ES-I3 (cell line): ENCODE results near the gene SCN2B.
"Not testable (repeated sequence)": the region's sequence is repeated elsewhere in the genome, so short reads cannot be mapped to it uniquely, and the experiment has no call there.

ENCODE experiments used
- H3K36me3 ChIP-seq: 2 replicates; pipeline ENCODE4 v1.6.1; 2013; ENCODE audit warnings: mild to moderate bottlenecking, low read length, control low read depth, moderate library complexity; ENCODE audit not compliant: insufficient read depth
- H3K4me1 ChIP-seq: 2 replicates; pipeline ENCODE4 v1.6.1; 2013; ENCODE audit warnings: mild to moderate bottlenecking, control low read depth, low read length; ENCODE audit not compliant: insufficient read depth
- H3K9ac ChIP-seq: 2 replicates; pipeline ENCODE4 v1.6.1; 2013; ENCODE audit warnings: low read depth, mild to moderate bottlenecking, low read length, moderate library complexity
- H3K9me3 ChIP-seq: 2 replicates; pipeline ENCODE4 v1.6.1; 2013; ENCODE audit warnings: mild to moderate bottlenecking, low read length, moderate library complexity; ENCODE audit not compliant: control insufficient read depth, insufficient read depth

SCN2B gene

DNA sequence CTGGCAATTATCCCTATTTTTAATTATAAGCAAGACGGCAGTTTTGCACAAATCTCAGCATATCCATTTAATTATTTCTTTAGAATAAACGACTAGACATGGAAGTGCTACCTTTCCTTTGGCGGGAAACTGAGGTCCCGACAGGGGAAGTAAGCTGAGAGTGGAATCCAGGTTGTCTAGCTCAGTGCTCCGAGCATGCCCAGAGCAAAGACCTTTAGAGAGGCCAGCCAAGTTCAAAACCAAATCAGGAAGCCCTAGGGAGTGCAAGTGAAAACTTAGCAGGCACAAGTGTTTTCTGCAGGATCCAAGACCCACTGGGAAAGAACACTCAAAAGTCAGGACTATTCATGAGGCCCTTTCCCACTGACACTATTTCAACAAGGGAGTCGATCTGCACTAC is 22.7 kb upstream of the SCN2B start:
- Histone ChIP-seq H3K4me1 (peaks cover 13% of the 10 kb centered on the region), H3K9me3 (no peaks in the 10 kb centered on the region), H3K9ac (no peak overlapping the region), H3K36me3 (no peaks in the 10 kb centered on the region)

DNA sequence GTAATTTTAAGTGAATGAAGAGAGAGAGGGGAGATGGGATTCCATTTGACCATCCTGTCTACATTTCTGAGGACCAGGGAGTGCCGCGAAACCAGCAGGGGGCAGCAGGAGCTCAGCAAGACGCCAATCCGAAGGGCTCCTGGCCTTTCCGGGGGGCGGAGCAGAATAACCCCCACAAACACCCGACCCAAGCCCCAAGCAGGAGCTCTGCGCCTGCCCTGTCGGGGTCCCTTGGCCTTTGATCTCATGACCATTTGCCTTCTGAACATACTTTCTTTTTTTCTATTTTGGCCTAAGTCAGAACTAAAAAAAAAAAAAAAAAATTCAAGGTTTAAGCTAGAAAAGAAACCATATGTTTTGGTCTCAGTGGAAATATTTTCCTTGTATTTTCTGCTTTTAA is 21.9 kb upstream of the SCN2B start:
- H3K4me1 ChIP-seq: peaks cover 13% of the 10 kb centered on the region
- no peaks in the 10 kb centered on the region for H3K9me3 ChIP-seq
- no peaks in the 10 kb centered on the region for H3K36me3 ChIP-seq
- H3K9ac ChIP-seq: no peak overlapping the region

DNA sequence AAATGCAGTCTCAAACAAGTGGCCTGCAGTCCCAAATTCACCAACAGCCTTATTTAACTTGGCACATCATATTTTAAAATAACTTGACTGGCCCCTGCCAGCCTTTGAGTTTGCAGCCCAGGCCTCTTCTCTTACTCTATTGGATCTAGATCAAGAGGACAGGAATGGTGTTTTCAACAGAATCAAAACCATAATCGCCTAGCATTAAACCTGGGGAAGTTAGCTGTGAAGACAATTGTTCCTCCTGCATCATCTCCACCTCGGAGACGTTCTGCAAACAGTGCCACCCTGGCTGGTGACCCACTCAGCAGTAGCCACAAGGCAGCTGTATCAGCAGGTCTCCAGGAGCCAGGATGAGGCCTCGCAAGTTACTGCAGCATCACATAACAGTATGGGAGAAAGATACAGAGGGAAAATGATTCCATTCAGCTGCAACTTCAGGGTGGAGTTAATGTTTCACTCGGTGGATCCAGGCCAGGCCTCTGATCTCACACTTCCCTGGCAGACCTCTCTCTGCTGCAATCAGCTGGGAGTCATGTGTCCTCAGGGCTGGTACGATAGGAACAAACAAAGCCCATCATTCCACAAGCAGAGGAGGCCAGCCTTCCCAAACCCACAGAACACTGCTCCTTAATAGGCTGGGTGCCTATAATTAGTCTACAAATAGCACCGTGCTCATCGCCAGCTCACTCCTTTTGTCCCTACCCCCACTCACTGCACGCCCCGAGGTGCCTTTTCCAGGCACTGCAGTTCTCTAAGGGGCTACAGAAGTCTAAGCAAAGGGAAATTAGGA is 18.6 kb upstream of the SCN2B start:
- Histone ChIP-seq H3K4me1 (peaks cover 13% of the 10 kb centered on the region), H3K9ac (no peak overlapping the region), H3K9me3 (no peaks in the 10 kb centered on the region), H3K36me3 (no peaks in the 10 kb centered on the region)

DNA sequence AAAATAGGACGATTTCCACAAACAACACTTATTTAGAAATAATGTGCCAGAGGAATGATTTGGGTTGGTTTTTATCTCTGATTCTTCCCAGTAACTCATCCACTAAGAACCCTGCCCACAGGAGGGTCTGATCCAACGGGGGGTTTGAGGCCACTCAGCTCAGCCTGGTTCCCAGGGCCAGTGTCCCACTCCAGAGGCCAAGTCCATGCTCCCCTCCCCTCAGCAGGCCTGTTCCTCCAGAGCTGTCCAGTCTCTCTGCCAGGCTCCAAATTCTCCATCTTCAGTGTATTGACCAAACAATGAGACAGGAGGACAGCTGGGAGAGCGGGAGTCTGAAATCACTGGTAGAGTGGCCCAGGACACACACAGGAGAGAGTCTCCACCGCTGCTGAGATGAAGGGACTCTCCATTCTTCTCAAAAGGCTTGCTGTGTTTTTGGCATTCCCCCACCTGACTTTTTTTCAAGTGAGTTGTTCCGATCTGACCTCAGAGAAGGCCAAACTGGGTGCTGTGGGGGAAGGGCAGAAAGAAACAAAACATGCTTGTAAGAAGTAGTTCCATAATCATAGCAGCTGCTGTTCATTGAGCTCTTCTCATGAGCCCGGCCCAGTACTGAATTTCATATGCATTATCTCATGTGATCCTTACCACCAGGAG is 17.6 kb upstream of the SCN2B start:
- no peaks in the 10 kb centered on the region for H3K36me3 ChIP-seq
- H3K9me3 ChIP-seq: no peaks in the 10 kb centered on the region
- peaks cover 13% of the 10 kb centered on the region for H3K4me1 ChIP-seq
- H3K9ac ChIP-seq: no peak overlapping the region

DNA sequence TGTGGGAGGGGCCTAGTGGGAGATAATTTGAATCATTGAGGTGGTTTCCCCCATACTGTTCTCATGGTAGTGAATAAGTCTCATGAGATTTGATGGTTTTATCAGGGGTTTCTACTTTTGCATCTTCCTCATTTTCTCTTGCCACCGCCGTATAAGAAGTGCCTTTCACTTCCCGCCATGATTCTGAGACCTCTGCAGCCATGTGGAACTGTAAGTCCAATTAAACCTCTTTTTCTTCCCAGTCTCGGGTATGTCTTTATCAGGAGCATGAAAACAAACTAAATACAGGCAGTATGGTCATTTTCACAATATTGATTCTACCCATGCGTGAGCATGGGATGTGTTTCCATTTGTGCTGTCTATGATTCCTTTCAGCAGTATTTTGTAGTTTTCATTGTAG is 16.4 kb upstream of the SCN2B start:
- peaks cover 13% of the 10 kb centered on the region for H3K4me1 ChIP-seq
- H3K36me3 ChIP-seq, H3K9ac ChIP-seq, H3K9me3 ChIP-seq: not testable (repeated sequence)

DNA sequence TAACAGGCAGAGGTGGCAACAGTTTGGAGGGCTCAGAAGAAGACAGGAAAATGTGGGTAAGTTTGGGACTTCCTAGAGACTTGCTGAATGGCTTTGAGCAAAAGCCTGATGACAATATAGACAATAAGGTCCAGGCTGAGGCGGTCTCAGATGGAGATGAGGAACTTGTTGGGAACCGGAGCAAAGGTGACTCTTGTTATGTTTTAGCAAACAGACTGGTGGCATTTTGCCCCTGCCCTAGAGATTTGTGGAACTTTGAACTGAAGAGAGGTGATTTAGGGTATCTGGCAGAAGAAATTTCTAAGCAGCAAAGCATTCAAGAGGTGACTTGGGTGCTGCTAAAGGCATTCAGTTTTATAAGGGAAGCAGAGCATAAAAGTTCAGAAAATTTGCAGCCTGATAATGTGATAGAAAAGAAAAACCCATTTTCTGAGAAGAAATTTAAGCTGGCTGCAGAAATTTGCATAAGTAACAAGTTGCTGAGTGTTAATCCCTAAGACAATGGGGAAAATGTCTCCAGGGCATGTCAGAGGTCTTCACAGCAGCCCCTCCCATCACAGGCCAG is 14.6 kb upstream of the SCN2B start:
- H3K9ac ChIP-seq, H3K36me3 ChIP-seq, H3K9me3 ChIP-seq: not testable (repeated sequence)
- H3K4me1 ChIP-seq: peaks cover 13% of the 10 kb centered on the region

DNA sequence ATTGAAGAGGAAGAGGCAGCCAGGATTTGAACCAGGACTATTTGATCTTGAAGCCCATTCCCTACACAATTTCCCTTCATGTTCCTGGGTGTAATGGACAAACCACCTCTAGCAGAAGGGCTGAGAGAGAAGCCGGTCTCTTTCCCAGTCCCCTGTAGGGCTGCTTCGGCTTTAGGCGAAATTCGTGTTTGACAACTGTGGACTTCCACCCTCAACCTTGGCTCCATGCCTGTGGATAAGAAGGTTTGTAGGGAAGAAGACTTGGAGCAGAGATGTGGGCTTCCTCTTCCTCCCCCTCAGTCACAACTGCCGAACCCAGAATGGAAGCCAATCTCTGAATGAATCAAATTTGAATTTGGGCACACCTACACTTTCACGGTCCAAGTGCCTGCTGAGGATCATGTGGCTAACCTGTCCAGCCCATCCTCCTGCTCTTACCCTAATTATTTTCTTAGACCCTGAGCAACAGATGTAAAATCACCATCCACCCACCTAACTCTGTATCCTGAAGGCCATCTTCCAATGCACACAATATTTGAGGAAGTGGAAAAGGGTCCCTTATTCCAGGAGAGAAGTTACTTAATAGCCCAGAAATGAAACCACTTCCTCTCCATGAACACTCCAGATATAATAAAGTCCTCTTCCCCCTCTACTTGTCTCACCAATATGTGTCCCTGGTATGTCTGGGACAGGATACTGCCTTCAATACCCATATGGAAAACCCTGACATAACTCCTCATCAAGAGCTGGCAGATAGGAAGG is 10.1 kb upstream of the SCN2B start:
- Histone ChIP-seq H3K36me3 (no peaks in the 10 kb centered on the region), H3K9me3 (no peaks in the 10 kb centered on the region), H3K9ac (no peak overlapping the region), H3K4me1 (no peaks in the 10 kb centered on the region)

DNA sequence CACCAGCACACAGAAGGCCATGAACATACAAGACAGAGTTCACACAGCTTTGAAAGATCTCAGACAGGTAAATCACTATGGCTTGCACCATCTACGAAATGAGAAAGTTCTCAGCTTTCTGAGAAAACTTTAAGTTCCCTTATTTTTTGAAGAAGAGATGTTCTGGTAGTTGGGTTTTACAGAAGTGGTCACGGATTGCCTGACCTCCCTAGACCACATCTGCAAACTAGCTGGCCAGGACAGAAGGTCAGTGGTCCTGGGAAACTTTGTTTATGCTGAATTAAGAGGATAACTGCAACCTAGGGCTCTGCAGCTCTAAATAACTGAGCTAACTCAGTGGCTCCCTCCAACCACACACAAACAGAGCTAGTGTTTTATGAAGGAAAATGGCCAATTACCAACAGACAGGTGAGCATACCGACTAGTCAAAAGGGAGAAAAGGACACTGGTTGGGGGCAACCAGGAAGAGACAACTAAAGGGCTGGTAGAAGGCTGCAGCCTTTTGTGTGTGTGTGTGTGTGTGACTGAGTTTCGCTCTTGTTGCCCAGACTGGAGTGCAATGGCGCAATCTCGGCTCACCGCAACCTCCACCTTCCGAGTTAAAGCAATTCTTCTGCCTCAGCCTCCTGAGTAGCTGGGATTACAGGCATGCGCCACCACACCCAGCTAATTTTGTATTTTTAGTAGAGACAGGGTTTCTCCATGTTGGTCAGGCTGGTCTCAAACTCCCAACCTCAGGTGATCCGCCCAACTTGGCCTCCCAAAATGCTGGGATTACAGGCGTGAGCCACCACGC is 8.5 kb upstream of the SCN2B start:
- peaks cover 8% of the 10 kb centered on the region; the same call in 1 of the 2 replicates for H3K4me1 ChIP-seq

DNA sequence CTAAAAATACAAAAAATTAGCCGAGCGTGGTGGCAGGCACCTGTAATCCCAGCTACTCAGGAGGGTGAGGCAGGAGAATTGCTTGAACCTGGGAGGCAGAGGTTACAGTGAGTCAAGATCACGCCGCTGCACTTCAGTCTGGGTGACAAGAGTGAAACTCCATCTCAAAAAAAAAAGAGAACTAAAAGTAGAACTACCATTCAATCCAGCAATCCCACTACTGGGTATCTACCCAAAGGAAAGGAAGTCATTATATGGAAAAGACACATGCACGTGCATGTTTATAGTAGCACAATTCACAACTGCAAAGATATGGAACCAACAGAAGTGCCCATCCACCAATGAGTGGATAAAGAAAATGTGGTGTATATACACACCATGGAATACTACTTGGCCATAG is 7.3 kb upstream of the SCN2B start:
- H3K36me3 ChIP-seq, H3K9ac ChIP-seq, H3K9me3 ChIP-seq: not testable (repeated sequence)
- H3K4me1 ChIP-seq: peaks cover 12% of the 10 kb centered on the region; the same call in 1 of the 2 replicates

More for the DNA sequence above, 8.5 kb upstream of the SCN2B start:
- no peaks in the 10 kb centered on the region for H3K36me3 ChIP-seq
- no peak overlapping the region for H3K9ac ChIP-seq
- H3K9me3 ChIP-seq: no peaks in the 10 kb centered on the region

DNA sequence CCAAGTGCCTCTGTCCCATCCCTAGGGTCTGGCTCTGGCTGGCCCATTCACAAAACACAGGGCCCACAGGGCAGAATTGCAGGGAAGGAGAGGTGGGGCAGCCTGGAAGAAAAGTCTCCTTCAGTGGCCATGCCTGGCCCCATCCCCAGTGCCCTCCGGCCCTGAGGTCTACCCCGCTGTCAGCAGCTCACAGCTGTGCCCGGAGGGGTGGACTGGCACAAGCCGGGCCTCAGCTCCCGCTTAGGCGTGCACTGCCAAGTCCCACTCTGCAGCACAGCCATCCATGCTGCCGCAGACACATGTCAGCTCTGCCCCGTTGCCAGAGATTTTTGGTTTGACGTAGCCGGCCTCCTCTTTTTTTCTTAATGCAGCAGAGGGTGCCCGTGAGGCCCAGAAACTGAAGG is 3.9 kb upstream of the SCN2B start:
- Histone ChIP-seq H3K9me3 (no peaks in the 10 kb centered on the region), H3K36me3 (no peaks in the 10 kb centered on the region), H3K4me1 (peaks cover 15% of the 10 kb centered on the region), H3K9ac (peak overlapping the region; percentile 32; the same call in 1 of the 2 replicates)

DNA sequence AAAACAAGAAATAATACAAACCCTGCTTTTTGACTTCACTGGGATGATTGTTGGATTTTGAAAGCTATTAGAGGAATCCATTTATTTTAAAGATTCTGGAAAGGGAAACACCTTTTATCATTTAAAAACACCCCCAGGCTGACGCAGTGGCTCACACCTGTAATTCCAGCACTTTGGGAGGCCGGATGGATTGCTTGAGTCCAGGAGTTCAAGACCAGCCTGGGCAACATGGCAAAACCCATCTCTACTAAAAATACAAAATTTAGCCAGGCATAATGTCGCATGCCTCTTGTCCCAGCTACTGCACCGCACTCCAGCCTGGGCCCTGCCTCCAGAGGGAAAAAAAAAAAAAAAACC is 317 bp upstream of the SCN2B start:
- H3K9ac ChIP-seq: no peak overlapping the region
- H3K4me1 ChIP-seq: peaks cover 26% of the 10 kb centered on the region
- H3K9me3 ChIP-seq: no peaks in the 10 kb centered on the region
- H3K36me3 ChIP-seq: no peaks in the 10 kb centered on the region

DNA sequence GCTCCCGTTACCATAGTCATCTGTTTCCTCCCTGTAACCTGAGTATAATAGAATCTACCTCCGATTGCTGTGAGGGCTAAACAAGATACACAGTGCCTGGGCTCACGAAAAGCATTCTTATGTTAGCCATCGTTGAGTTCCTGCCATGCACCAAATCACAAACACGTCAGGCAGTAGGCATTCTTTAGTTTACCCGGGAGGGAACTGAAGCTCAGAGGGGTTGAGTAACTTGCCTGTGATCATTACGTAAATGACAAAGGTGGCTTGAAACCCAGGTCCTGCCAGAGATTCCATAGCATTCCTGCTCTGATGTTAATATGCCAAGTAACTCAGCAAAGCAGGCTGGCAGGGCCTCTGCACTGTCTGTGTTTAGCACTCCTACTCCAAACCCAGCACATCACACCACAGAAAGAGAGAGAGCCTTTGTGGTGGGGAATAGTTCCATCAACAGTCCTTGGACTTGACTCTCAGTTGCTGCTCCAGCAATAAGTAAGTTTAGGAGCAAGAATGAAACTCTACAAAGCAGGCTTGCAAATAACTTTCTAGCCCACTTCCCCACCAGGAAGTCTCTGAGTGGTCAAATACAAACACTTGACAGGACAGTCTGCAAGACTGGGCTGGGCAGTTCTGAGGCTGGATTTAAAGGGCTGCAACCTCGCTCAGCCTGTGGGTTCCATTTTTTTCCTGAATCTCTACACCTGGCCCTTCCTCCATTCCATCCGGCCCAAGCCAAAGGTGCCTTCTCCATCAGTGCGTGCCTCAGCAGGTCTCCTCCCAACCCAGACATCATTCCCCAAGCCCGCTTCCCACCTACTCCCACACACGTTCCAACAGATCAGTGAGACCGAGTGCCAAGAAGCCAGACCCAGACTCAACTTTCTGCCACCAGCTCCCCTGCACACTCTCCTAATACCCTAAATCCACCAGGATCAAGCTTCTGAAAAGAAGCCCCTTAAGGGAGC is 1.1 kb downstream of the SCN2B start:
- H3K4me1 ChIP-seq: peaks cover 28% of the 10 kb centered on the region
- no peaks in the 10 kb centered on the region for H3K9me3 ChIP-seq
- H3K36me3 ChIP-seq: no peaks in the 10 kb centered on the region
- H3K9ac ChIP-seq: peak overlapping the region; percentile 71

DNA sequence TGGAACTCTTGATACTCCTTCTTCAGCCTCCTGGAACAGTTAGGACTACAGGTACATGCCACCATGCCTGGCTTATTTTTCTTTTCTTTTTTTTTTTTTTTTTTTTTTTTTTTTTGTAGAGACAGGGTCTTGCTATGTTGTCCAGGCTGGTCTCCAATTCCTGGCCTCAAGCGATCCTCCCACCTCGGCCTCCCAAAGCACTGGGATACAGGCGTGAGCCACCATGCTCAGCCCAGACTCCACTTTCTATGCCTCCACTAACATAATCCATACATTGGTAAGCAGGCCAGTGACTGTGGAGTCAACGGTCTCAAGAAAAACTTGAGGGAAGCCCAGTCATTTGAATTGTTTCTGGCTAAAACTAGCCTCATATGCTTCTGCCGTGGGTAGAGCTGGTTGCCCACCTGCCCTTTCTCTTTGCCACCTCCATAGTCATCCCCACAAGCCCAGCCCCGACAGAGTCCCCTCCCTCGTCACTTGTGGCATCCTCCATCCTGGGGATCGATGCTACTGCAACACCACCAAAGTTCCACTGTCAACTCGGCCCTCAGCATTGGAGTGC is 2.4 kb downstream of the SCN2B start:
- no peaks in the 10 kb centered on the region for H3K36me3 ChIP-seq
- H3K4me1 ChIP-seq: peaks cover 21% of the 10 kb centered on the region
- H3K9ac ChIP-seq: no peak overlapping the region
- H3K9me3 ChIP-seq: no peaks in the 10 kb centered on the region
